Fibroblast of skin of left quadriceps (primary cell): ENCODE results near the gene SLIT3.
"Not testable (repeated sequence)": the region's sequence is repeated elsewhere in the genome, so short reads cannot be mapped to it uniquely, and the experiment has no call there.

Experiments used
- DNase-seq, 2 experiments: peaks; one replicate each; pipeline ENCODE4 v3.0.0-alpha.2; 2013; ENCODE audit warnings: low read depth in 2 of 2

The SLIT3 gene

GRCh38 chr5:169142264-169142970, 158.5 kb downstream of the SLIT3 start:
- DNase-seq, result no peak

- DNase-seq, result not testable (repeated sequence)
Measured at GRCh38 chr5:169140215-169140614, 160.7 kb downstream of the SLIT3 start.

GRCh38 chr5:169139480-169140050, 161.4 kb downstream of the SLIT3 start:
- no peak for DNase-seq

- DNase-seq, result no peak
Measured at GRCh38 chr5:169133531-169133930, 167.4 kb downstream of the SLIT3 start.

GRCh38 chr5:169132302-169132660, 168.7 kb downstream of the SLIT3 start:
- DNase-seq, result no peak

GRCh38 chr5:169131616-169132301, 169.2 kb downstream of the SLIT3 start:
- no peak for DNase-seq

- DNase-seq, result no peak
Measured at GRCh38 chr5:169128679-169129078, 172.3 kb downstream of the SLIT3 start.

DNA sequence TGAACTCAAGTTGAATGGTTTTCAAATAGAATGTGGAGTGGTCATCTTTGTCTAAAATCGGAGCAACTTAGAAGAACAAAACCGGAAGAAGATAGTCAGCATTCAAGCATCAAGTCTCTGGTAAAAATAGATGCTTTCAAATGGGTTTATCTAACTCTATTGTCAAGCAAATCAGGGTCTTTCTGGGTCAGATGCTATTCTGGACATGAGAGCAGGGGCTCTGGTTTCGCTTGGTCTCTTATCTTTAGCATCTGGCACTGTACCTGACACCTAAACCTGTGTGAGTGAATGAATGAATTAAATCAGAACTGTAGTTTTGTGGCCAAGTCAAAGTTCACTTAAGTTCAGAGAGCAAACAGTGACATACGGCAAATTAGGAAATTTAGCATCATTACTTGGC, 173.5 kb downstream of the SLIT3 start:
- no peak for DNase-seq

DNA sequence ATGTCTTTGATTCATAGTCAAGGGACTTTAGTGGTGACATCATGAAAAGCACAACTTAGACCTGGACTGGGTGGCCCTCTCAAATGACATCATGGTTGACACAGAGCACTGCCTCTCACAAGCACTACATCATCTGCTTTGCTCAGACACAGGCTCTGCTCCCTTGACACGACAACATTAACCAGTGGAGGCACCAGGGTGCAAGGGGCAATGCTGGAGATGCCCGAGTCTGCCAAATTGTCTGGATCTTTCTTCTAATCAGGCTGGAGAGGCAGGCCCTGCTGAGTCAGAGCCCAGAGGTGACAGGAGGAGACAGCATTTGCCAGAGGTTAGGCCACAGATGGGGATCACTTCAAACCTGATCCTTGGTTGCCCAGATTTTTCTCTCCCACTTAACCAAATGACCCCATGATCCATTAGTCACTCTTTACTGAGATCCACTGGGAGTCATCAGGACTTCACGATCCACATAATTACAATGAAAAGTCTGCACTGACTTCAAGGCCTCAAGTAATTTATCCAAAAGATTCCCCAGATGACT, 174.4 kb downstream of the SLIT3 start:
- no peak for DNase-seq

DNA sequence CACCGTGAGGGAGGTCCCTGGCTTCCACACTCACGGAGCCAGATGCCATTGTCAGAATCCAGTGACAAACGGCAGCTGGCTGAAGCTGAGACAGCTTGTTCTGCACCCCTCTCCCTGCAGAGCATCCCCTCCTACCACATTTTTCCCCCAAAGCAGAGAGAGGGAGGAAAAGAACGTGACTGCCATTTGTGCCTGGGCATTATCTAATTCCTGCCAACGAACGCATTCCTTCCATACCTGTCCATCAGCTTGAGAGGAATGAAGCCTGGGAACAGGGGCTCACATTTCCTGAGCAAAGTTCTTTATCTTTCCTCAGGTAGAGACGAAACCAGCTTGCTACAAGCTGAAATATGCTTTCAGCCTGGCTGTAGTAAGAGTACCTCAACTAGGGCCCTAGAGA, 175.4 kb downstream of the SLIT3 start:
- DNase-seq, result no peak

DNA sequence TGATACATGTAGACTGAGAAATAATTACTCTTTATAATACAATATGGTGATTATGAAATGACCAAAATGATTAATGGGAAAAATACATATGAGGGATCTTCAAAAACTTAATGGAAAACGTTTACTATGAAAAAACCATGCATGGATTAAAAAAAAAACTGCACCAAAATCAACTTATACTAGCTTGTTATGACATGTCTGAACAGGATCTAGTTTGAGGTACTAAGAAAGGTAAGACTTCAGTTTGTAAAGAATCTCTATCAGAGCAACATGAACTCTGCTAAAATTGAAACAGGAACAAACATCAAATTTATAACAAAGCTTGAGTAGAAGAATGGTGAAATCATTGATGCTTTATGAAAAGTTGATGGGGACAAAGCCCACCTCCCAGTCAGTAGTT, 178.0 kb downstream of the SLIT3 start:
- DNase-seq, result no peak

DNA sequence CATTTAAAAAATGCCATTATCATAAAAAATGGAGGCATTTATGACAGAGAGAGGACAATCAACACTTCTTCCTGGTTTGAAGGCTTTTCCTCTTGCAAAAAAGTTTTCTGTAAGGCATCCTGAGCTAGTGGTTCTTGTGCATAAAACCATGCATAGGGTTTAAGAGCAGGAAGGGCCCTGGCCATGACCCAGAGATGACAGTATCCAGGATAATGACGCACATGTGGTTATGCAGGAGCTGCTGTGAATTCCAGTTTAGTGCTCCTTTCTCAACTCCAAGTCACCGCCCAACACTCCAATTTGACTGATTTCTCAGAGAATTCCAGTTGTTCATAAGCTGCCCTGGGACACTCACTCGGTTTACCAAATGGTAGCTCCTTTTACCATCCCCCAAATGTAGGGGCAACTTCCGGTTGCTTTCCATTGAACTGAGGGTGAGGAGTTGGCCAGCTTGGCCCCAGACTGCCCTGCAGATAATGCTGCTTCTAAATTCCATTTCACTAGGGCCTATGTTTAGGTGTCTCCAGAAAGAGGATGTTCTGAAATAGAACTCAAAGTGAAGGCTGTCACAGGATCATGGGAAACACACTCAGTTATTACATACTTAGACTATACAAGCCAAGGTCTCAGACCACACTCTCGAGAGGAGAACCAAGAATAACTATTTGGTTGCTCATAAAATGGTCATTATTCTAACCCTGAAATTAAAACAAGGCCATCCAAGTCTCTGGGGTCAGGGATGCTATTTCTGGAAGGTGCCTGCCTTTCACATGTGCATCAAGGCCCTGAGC, 179.1 kb downstream of the SLIT3 start:
- peak; percentile 47 to 49 for DNase-seq

- DNase-seq, result no peak
Measured at GRCh38 chr5:169119288-169120048, 181.5 kb downstream of the SLIT3 start.

GRCh38 chr5:169116961-169117461, 183.9 kb downstream of the SLIT3 start:
- DNase-seq, result no peak

GRCh38 chr5:169115461-169116124, 185.3 kb downstream of the SLIT3 start:
- peak; percentile 43 to 51 for DNase-seq

- DNase-seq, result no peak
Measured at GRCh38 chr5:169114466-169115065, 186.4 kb downstream of the SLIT3 start.

DNA sequence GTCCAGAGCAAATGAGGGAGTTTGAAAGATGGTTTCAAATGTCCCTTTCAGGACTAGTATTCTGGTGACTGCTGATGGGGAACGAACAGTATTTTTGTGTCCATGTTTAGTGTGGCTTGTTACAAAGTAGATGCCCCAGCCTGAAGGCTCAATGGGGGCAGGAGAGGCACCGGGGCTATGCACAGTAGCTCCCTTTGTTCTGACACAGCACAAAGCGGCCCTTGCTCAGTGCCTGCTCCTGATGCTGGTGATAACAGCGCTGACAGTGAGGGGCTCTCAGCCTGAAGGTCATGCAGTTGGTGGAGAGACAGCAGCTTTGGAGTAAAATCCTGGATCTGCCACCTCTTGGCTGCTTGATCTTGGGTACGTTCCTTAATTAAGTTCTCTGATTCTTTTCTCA, 188.9 kb downstream of the SLIT3 start:
- DNase-seq, result no peak

GRCh38 chr5:169106911-169107706, 193.8 kb downstream of the SLIT3 start:
- DNase-seq, result peak; percentile 70 to 71

GRCh38 chr5:169105582-169105981, 195.4 kb downstream of the SLIT3 start:
- DNase-seq, result not testable (repeated sequence)
